CD14-positive monocyte (primary cell): ENCODE data around the gene KIAA0232. TPM values are rescaled to one million over a fixed set of nuclear protein-coding genes. Genes with fewer than 3 reads are reported as not detected.

Source experiments
- DNase-seq, 3 donors: peaks; one replicate each; pipeline ENCODE4 v3.0.0-alpha.2; 2011 to 2022
- H2AFZ ChIP-seq: 2 replicates; pipeline ENCODE4 v1.6.0; 2012; ENCODE audit warnings: mild to moderate bottlenecking, low read depth, low read length, inconsistent platforms; ENCODE audit not compliant: insufficient read depth, poor library complexity, severe bottlenecking
- H3K27ac ChIP-seq, 2 donors: 1 replicate in 1 of 2; 2 replicates in 1 of 2; pipeline ENCODE4 v1.5.1; 2012 to 2013; ENCODE audit warnings: low read length in 2 of 2, control low read depth in 1 of 2, inconsistent platforms in 1 of 2, low read depth in 1 of 2, mild to moderate bottlenecking in 1 of 2
- H3K27me3 ChIP-seq, 2 donors: one replicate each; pipeline versions ENCODE4 v1.6.0 to v1.6.1; 2011 to 2013; ENCODE audit warnings: low read length in 2 of 2; ENCODE audit not compliant: control insufficient read depth in 2 of 2, insufficient read depth in 2 of 2
- H3K36me3 ChIP-seq, 2 donors: replicated peaks in 1 of 2; 1 replicate in 1 of 2; 2 replicates in 1 of 2; pipeline versions ENCODE4 v1.5.1 to v1.6.1; 2012 to 2013; ENCODE audit warnings: low read length in 2 of 2, control low read depth in 1 of 2, inconsistent platforms in 1 of 2, mild to moderate bottlenecking in 1 of 2; ENCODE audit not compliant: insufficient read depth in 2 of 2, control insufficient read depth in 1 of 2
- H3K4me1 ChIP-seq, 2 donors: 1 replicate in 1 of 2; 2 replicates in 1 of 2; pipeline versions ENCODE4 v1.5.1 to v1.6.1; 2012 to 2013; ENCODE audit warnings: low read length in 2 of 2, control low read depth in 1 of 2, inconsistent platforms in 1 of 2, mild to moderate bottlenecking in 1 of 2, moderate library complexity in 1 of 2; ENCODE audit not compliant: insufficient read depth in 2 of 2, control insufficient read depth in 1 of 2
- H3K4me2 ChIP-seq: replicated peaks from 2 replicates; pipeline ENCODE3; 2012; ENCODE audit warnings: low read length, moderate library complexity, mild to moderate bottlenecking; ENCODE audit not compliant: poor library complexity, severe bottlenecking; ENCODE audit errors: extremely low read depth
- H3K4me3 ChIP-seq, 3 experiments: fragments of 200-600 bp in 1 of 3; sonication (generic) in 1 of 3; replicated peaks in 1 of 3; 1 replicate in 2 of 3; 2 replicates in 1 of 3; pipeline ENCODE4 v1.5.1; 2011 to 2013; ENCODE audit warnings: low read length in 3 of 3, mild to moderate bottlenecking in 3 of 3, control low read depth in 2 of 3, low read depth in 2 of 3, inconsistent platforms in 1 of 3, moderate library complexity in 1 of 3
- H3K79me2 ChIP-seq: 2 replicates; pipeline ENCODE4 v1.6.0; 2012; ENCODE audit warnings: mild to moderate bottlenecking, control low read depth, inconsistent platforms, low read length, moderate library complexity; ENCODE audit not compliant: insufficient read depth
- H3K9ac ChIP-seq: 2 replicates; pipeline ENCODE4 v1.6.0; 2017; ENCODE audit warnings: low read length, mild to moderate bottlenecking; ENCODE audit not compliant: insufficient read depth, poor library complexity, severe bottlenecking
- H3K9me3 ChIP-seq, 2 donors: replicated peaks in 1 of 2; 1 replicate in 1 of 2; 2 replicates in 1 of 2; pipeline versions ENCODE4 v1.5.1 to v1.6.1; 2012 to 2013; ENCODE audit warnings: low read length in 2 of 2, control low read depth in 1 of 2; ENCODE audit not compliant: control insufficient read depth in 1 of 2, insufficient read depth in 1 of 2
- H4K20me1 ChIP-seq: 2 replicates; pipeline ENCODE4 v1.6.0; 2012; ENCODE audit warnings: mild to moderate bottlenecking, low read length, control low read depth, moderate library complexity; ENCODE audit not compliant: insufficient read depth
- H3K27ac Mint-ChIP-seq, 7 donors: one replicate each; pipeline ENCODE4 v1.8.0; 2020; ENCODE audit warnings: mild to moderate bottlenecking in 7 of 7, mixed read lengths in 7 of 7, moderate library complexity in 6 of 7, inconsistent platforms in 2 of 7
- H3K27me3 Mint-ChIP-seq, 3 donors: one replicate each; pipeline ENCODE4 v1.8.0; 2021 to 2022; ENCODE audit warnings: low read depth in 3 of 3, mild to moderate bottlenecking in 3 of 3, mixed read lengths in 3 of 3, moderate library complexity in 3 of 3, inconsistent platforms in 1 of 3
- H3K36me3 Mint-ChIP-seq, 2 donors: one replicate each; pipeline ENCODE4 v1.8.0; 2020; ENCODE audit warnings: mixed read lengths in 2 of 2, inconsistent platforms in 1 of 2, mild to moderate bottlenecking in 1 of 2
- H3K4me1 Mint-ChIP-seq: one replicate; pipeline ENCODE4 v1.8.0; 2020; ENCODE audit warnings: mild to moderate bottlenecking, mixed read lengths
- H3K4me3 Mint-ChIP-seq, 2 donors: one replicate each; pipeline ENCODE4 v1.8.0; 2020; ENCODE audit warnings: mild to moderate bottlenecking in 2 of 2, mixed read lengths in 2 of 2, moderate library complexity in 1 of 2
- H3K9me3 Mint-ChIP-seq, 7 donors: one replicate each; pipeline ENCODE4 v1.8.0; 2020 to 2022; ENCODE audit warnings: mixed read lengths in 7 of 7, mild to moderate bottlenecking in 6 of 7, moderate library complexity in 6 of 7, inconsistent platforms in 2 of 7
- WGBS: methylation state at CpG from one replicate; pipeline ENCODE4 v1.1.5; 2013; ENCODE audit warnings: missing lambda C conversion rate; ENCODE audit not compliant: insufficient coverage; 5-methylcytosine and 5-hydroxymethylcytosine counted together
- intact Hi-C, 2 donors: fragments of 100-400 bp; cut with micrococcal nuclease; formaldehyde crosslinking; loops; one replicate each; pipeline versions ENCODE4 v1.15.0 to v1.15.1; 2023
- polyA plus RNA-seq, 3 donors: library from polyadenylated mRNA; depleted of rRNA in 1 of 3; unstranded in 2 of 3; stranded (reverse) in 1 of 3; fragments of 300-500 nt in 2 of 3; fragments of >200 nt in 1 of 3; fragmentation: Illumina TruSeq in 2 of 3; gene quantifications; 1 replicate in 2 of 3; 2 replicates in 1 of 3; pipeline ENCODE4 v1.2.3, GENCODE V29; 2012 to 2021
- TF ChIP-seq, protein P1 (sequence below): fragments of 200-600 bp; IDR thresholded peaks from one replicate; pipeline ENCODE4 v1.8.0; 2022; ENCODE audit warnings: antibody characterized with exemption, mild to moderate bottlenecking

KIAA0232 gene
- polyA plus RNA-seq, 3 donors: 12.3 to 27.3 (median 20.6) TPM

DNA sequence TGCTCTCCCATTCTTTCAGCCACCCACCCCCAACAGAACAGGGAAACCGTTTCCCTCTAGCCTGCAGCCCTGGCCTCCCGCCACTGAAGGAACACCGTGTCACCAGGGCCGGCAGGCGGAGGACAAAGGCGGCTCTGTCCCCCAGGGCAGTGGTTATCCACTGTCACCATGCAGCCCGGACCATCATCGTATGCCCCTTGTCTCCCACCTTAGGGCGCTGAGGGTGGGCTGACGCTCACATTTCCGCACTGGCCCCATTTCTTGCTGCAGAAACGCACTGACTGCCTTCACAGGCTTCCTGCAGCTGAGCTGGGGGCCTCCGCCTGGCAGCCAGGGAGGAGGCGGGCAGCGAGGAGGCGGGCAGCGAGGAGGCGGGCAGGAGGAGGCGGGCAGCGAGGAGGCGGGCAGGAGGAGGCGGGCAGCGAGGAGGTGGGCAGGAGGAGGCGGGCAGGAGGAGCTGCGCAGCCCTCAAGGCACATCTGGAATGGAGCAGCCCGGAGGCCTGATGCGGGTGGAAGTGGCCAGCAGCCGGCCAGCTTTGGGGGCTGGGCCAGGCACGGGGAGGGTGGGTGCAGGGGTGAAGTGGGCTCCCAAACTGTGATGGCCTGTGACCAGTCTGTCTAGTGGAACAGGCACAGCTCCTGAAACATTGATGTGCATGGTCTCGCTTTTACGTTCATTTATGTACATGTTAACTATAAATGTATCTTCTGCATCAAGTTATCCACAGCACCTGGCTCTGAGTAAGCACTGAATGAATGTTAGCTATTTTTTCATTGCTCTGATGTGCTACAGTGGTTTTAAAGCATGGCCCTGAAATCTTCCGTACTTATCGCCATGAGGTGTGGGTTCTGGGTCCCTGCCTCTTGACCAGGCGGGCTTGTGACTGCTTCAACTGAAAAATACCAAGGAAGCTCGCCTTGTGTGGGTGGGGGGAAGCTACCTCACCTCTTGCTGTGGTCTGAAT lies 20.6 kb upstream of the KIAA0232 start:
- H3K4me3 ChIP-seq: no peak overlapping the region
- H3K36me3 ChIP-seq: no peaks in the 10 kb centered on the region
- TF ChIP-seq, protein P1, sequence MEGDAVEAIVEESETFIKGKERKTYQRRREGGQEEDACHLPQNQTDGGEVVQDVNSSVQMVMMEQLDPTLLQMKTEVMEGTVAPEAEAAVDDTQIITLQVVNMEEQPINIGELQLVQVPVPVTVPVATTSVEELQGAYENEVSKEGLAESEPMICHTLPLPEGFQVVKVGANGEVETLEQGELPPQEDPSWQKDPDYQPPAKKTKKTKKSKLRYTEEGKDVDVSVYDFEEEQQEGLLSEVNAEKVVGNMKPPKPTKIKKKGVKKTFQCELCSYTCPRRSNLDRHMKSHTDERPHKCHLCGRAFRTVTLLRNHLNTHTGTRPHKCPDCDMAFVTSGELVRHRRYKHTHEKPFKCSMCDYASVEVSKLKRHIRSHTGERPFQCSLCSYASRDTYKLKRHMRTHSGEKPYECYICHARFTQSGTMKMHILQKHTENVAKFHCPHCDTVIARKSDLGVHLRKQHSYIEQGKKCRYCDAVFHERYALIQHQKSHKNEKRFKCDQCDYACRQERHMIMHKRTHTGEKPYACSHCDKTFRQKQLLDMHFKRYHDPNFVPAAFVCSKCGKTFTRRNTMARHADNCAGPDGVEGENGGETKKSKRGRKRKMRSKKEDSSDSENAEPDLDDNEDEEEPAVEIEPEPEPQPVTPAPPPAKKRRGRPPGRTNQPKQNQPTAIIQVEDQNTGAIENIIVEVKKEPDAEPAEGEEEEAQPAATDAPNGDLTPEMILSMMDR: no peak
- Mint-ChIP-seq H3K27ac (no peak overlapping the region), H3K27me3 (peaks cover 5 to 33% (median 10%) of the 10 kb centered on the region in 3 donors), H3K4me3 (peak overlapping the region in 1 of 2 donors; percentile 30), H3K4me1 (peaks cover 2% of the 10 kb centered on the region), H3K9me3 (no peaks in the 10 kb centered on the region), H3K36me3 (no peaks in the 10 kb centered on the region)
- no peaks in the 10 kb centered on the region for H3K27me3 ChIP-seq
- H4K20me1 ChIP-seq: no peaks in the 10 kb centered on the region
- DNase-seq: no peak
- no peak overlapping the region for H3K27ac ChIP-seq
- no peaks in the 10 kb centered on the region for H3K9me3 ChIP-seq
- H3K9ac ChIP-seq: no peak overlapping the region
- H3K4me1 ChIP-seq: peaks cover 0 to 3% of the 10 kb centered on the region in 2 donors
- peak overlapping the region; percentile 22 for H3K4me2 ChIP-seq
- no peaks in the 10 kb centered on the region for H3K79me2 ChIP-seq
- intact Hi-C loops: no loop called here
- 78% methylated on average over 32 of the region's 35 CpGs for WGBS
- peak overlapping the region; percentile 46 for H2AFZ ChIP-seq

DNA sequence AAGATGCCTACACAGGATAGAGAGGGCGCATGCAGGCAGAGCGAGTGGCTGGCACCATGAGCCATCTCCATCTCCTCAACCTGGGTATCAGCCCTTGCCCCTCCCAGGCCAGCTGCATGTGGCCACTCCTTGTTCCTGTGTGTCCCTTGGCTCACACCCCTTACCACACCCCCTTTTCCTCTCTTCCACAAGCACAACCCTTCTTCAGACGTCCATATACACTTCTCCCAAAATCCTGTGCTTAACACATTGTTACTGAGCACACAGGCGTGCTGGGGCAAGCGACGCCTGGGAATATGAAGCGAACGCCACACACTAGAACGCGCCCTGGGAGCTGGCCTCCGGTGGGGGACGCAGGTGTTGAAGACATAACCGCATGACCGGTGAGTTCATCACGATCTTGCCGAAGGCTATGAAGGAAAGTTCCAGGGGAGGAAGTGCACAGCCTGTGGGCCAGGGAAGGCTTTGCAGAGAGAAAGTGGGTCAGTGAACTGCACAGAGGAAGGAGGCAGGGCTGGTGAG lies 19.1 kb upstream of the KIAA0232 start:
- no peaks in the 10 kb centered on the region for H3K36me3 ChIP-seq
- Mint-ChIP-seq H3K4me1 (peaks cover 7% of the 10 kb centered on the region), H3K4me3 (no peak overlapping the region), H3K9me3 (no peaks in the 10 kb centered on the region), H3K27ac (no peak overlapping the region), H3K36me3 (no peaks in the 10 kb centered on the region), H3K27me3 (peaks cover 5 to 31% (median 10%) of the 10 kb centered on the region in 3 donors)
- 81% methylated on average over 16 of the region's 16 CpGs for WGBS
- H3K27ac ChIP-seq: no peak overlapping the region
- no peak overlapping the region for H2AFZ ChIP-seq
- no peak overlapping the region for H3K9ac ChIP-seq
- H3K9me3 ChIP-seq: no peaks in the 10 kb centered on the region
- H3K27me3 ChIP-seq: no peaks in the 10 kb centered on the region
- H3K4me1 ChIP-seq: peaks cover 8 to 12% of the 10 kb centered on the region in 2 donors
- no peaks in the 10 kb centered on the region for H4K20me1 ChIP-seq
- intact Hi-C loops: no loop called here
- H3K79me2 ChIP-seq: no peaks in the 10 kb centered on the region
- TF ChIP-seq, protein P1: no peak
- H3K4me3 ChIP-seq: no peak overlapping the region
- H3K4me2 ChIP-seq: no peak overlapping the region
- DNase-seq: no peak
